ENCODE measurements around the gene CCNY. TPM values are rescaled to one million over a fixed set of nuclear protein-coding genes. Genes with fewer than 3 reads are reported as not detected.

CCNY gene
- total RNA-seq, 1 donor from 2014 or later, result 68.7 TPM

- H3K27ac Mint-ChIP-seq (ENCODE audit: unreplicated experiment), result no peak overlapping the region
- peaks cover 34% of the 10 kb centered on the region for H3K4me1 Mint-ChIP-seq (ENCODE audit: low read depth)
- H3K9me3 Mint-ChIP-seq (ENCODE audit: low read depth), result peaks cover 11% of the 10 kb centered on the region
- H3K4me3 Mint-ChIP-seq (ENCODE audit: unreplicated experiment), result no peak overlapping the region
- H3K27me3 Mint-ChIP-seq (ENCODE audit: low read depth), result no peaks in the 10 kb centered on the region
- no peaks in the 10 kb centered on the region for H3K36me3 Mint-ChIP-seq (ENCODE audit: low read depth)
- no peak for DNase-seq (ENCODE audit: low spot score)
- no peak for TF ChIP-seq CTCF (IDR thresholded peaks at IDR 0.05)
Measured at GRCh38 chr10:35435824-35436223, 99.5 kb downstream of the CCNY start.

- Mint-ChIP-seq H3K27ac (ENCODE audit: unreplicated experiment) (no peak overlapping the region), H3K27me3 (ENCODE audit: low read depth) (no peaks in the 10 kb centered on the region), H3K36me3 (ENCODE audit: low read depth) (peaks cover 2% of the 10 kb centered on the region), H3K4me3 (ENCODE audit: unreplicated experiment) (no peak overlapping the region), H3K4me1 (ENCODE audit: low read depth) (peaks cover 23% of the 10 kb centered on the region), H3K9me3 (ENCODE audit: low read depth) (peaks cover 11% of the 10 kb centered on the region)
- no peak for TF ChIP-seq CTCF (IDR thresholded peaks at IDR 0.05)
- no peak for DNase-seq (ENCODE audit: low spot score)
Measured at GRCh38 chr10:35437829-35438228, 101.5 kb downstream of the CCNY start.

GRCh38 chr10:35438718-35439571 lies 102.6 kb downstream of the CCNY start:
- Mint-ChIP-seq H3K4me3 (ENCODE audit: unreplicated experiment) (no peak overlapping the region), H3K27me3 (ENCODE audit: low read depth) (no peaks in the 10 kb centered on the region), H3K9me3 (ENCODE audit: low read depth) (peaks cover 15% of the 10 kb centered on the region), H3K4me1 (ENCODE audit: low read depth) (peaks cover 14% of the 10 kb centered on the region), H3K36me3 (ENCODE audit: low read depth) (peaks cover 6% of the 10 kb centered on the region), H3K27ac (ENCODE audit: unreplicated experiment) (no peak overlapping the region)
- DNase-seq (ENCODE audit: low spot score), result no peak
- TF ChIP-seq CTCF (IDR thresholded peaks at IDR 0.05), result no peak

GRCh38 chr10:35440016-35440415 lies 103.7 kb downstream of the CCNY start:
- no peak overlapping the region for H3K4me3 Mint-ChIP-seq (ENCODE audit: unreplicated experiment)
- TF ChIP-seq CTCF (IDR thresholded peaks at IDR 0.05), result no peak
- no peak overlapping the region for H3K27ac Mint-ChIP-seq (ENCODE audit: unreplicated experiment)
- peaks cover 8% of the 10 kb centered on the region for H3K4me1 Mint-ChIP-seq (ENCODE audit: low read depth)
- DNase-seq (ENCODE audit: low spot score), result no peak
- H3K36me3 Mint-ChIP-seq (ENCODE audit: low read depth), result peaks cover 6% of the 10 kb centered on the region
- H3K27me3 Mint-ChIP-seq (ENCODE audit: low read depth), result no peaks in the 10 kb centered on the region
- peaks cover 20% of the 10 kb centered on the region for H3K9me3 Mint-ChIP-seq (ENCODE audit: low read depth)

- Mint-ChIP-seq H3K4me3 (ENCODE audit: unreplicated experiment) (no peak overlapping the region), H3K27ac (ENCODE audit: unreplicated experiment) (no peak overlapping the region), H3K36me3 (ENCODE audit: low read depth) (peaks cover 6% of the 10 kb centered on the region), H3K9me3 (ENCODE audit: low read depth) (peaks cover 20% of the 10 kb centered on the region), H3K4me1 (ENCODE audit: low read depth) (peaks cover 27% of the 10 kb centered on the region), H3K27me3 (ENCODE audit: low read depth) (no peaks in the 10 kb centered on the region)
- TF ChIP-seq CTCF (IDR thresholded peaks at IDR 0.05), result no peak
- no peak for DNase-seq (ENCODE audit: low spot score)
Measured at GRCh38 chr10:35442028-35442427, 105.7 kb downstream of the CCNY start.

Data from chondrocyte (in vitro differentiated cells).